Measurements from ENCODE around the gene GMDS.

GMDS gene

GRCh38 chr6:1631251-1631650 lies 614.2 kb downstream of the GMDS start:
- Histone ChIP-seq H3K4me1 (ENCODE audit: control extremely low read depth in 1 of 4, control insufficient read depth in 4 of 4, insufficient read depth in 4 of 4, low read length in 3 of 4) (no peaks in the 10 kb centered on the region), H3K36me3 (ENCODE audit: control insufficient read depth in 4 of 4, insufficient read depth in 4 of 4, low read length in 3 of 4) (peaks cover 0 to 3% (median 0%) of the 10 kb centered on the region in 4 experiments), H3K9me3 (ENCODE audit: control extremely low read depth in 1 of 5, control insufficient read depth in 4 of 5, insufficient read depth in 2 of 5, low read depth in 1 of 5, low read length in 4 of 5) (no peaks in the 10 kb centered on the region), H3K27me3 (replicated peaks in 2 of 5; ENCODE audit: control insufficient read depth in 4 of 5, insufficient read depth in 5 of 5, low read length in 4 of 5) (peaks cover 13 to 40% (median 22%) of the 10 kb centered on the region in 5 experiments), H3K4me3 (ENCODE audit: control insufficient read depth in 1 of 7, extremely low read depth in 1 of 7, insufficient read depth in 4 of 7, low read depth in 2 of 7, low read length in 6 of 7) (no peak overlapping the region), H3K27ac (ENCODE audit: insufficient read depth in 1 of 2, low read depth in 1 of 2, low read length in 2 of 2, poor library complexity in 1 of 2, severe bottlenecking in 2 of 2) (no peak overlapping the region)
- DNase-seq: no peak
- no CpG with 5 or more reads among the region's 4 CpGs for WGBS (ENCODE audit: insufficient coverage)
- ChIA-PET CTCF (no interaction called here), POLR2A (interaction anchor here (0.6 kb wide), 2 partner anchors 14 to 22 kb away, joined by 3 read pairs; no protein-coding TSS in a partner anchor)

GRCh38 chr6:1630771-1631217 lies 614.6 kb downstream of the GMDS start:
- POLR2A ChIA-PET: interaction anchor here (0.6 kb wide), 2 partner anchors 15 to 22 kb away, joined by 3 read pairs; no protein-coding TSS in a partner anchor
- Histone ChIP-seq H3K27ac (ENCODE audit: insufficient read depth in 1 of 2, low read depth in 1 of 2, low read length in 2 of 2, poor library complexity in 1 of 2, severe bottlenecking in 2 of 2) (no peak overlapping the region), H3K27me3 (replicated peaks in 2 of 5; ENCODE audit: control insufficient read depth in 4 of 5, insufficient read depth in 5 of 5, low read length in 4 of 5) (peaks cover 15 to 44% (median 26%) of the 10 kb centered on the region in 5 experiments), H3K36me3 (ENCODE audit: control insufficient read depth in 4 of 4, insufficient read depth in 4 of 4, low read length in 3 of 4) (peaks cover 0 to 3% (median 0%) of the 10 kb centered on the region in 4 experiments), H3K4me1 (ENCODE audit: control extremely low read depth in 1 of 4, control insufficient read depth in 4 of 4, insufficient read depth in 4 of 4, low read length in 3 of 4) (no peaks in the 10 kb centered on the region), H3K9me3 (ENCODE audit: control extremely low read depth in 1 of 5, control insufficient read depth in 4 of 5, insufficient read depth in 2 of 5, low read depth in 1 of 5, low read length in 4 of 5) (no peaks in the 10 kb centered on the region), H3K4me3 (ENCODE audit: control insufficient read depth in 1 of 7, extremely low read depth in 1 of 7, insufficient read depth in 4 of 7, low read depth in 2 of 7, low read length in 6 of 7) (no peak overlapping the region)
- 96% methylated on average over 6 of the region's 11 CpGs for WGBS (ENCODE audit: insufficient coverage)
- CTCF ChIA-PET: no interaction called here
- no peak for DNase-seq

GRCh38 chr6:1630212-1630770 lies 615.1 kb downstream of the GMDS start:
- H3K27me3 ChIP-seq (replicated peaks in 2 of 5; ENCODE audit: control insufficient read depth in 4 of 5, insufficient read depth in 5 of 5, low read length in 4 of 5): peaks cover 19 to 49% (median 31%) of the 10 kb centered on the region in 5 experiments
- POLR2A ChIA-PET: interaction anchor here (0.6 kb wide), 2 partner anchors 15 to 21 kb away, joined by 3 read pairs; no protein-coding TSS in a partner anchor
- H3K27ac ChIP-seq (ENCODE audit: insufficient read depth in 1 of 2, low read depth in 1 of 2, low read length in 2 of 2, poor library complexity in 1 of 2, severe bottlenecking in 2 of 2): no peak overlapping the region
- peaks cover 0 to 4% (median 3%) of the 10 kb centered on the region in 4 experiments for H3K4me1 ChIP-seq (ENCODE audit: control extremely low read depth in 1 of 4, control insufficient read depth in 4 of 4, insufficient read depth in 4 of 4, low read length in 3 of 4)
- no peaks in the 10 kb centered on the region for H3K9me3 ChIP-seq (ENCODE audit: control extremely low read depth in 1 of 5, control insufficient read depth in 4 of 5, insufficient read depth in 2 of 5, low read depth in 1 of 5, low read length in 4 of 5)
- peaks cover 0 to 3% (median 0%) of the 10 kb centered on the region in 4 experiments for H3K36me3 ChIP-seq (ENCODE audit: control insufficient read depth in 4 of 4, insufficient read depth in 4 of 4, low read length in 3 of 4)
- H3K4me3 ChIP-seq (ENCODE audit: control insufficient read depth in 1 of 7, extremely low read depth in 1 of 7, insufficient read depth in 4 of 7, low read depth in 2 of 7, low read length in 6 of 7): no peak overlapping the region
- WGBS (ENCODE audit: insufficient coverage): 91% methylated on average over 10 of the region's 10 CpGs
- CTCF ChIA-PET: no interaction called here
- DNase-seq: no peak

DNA sequence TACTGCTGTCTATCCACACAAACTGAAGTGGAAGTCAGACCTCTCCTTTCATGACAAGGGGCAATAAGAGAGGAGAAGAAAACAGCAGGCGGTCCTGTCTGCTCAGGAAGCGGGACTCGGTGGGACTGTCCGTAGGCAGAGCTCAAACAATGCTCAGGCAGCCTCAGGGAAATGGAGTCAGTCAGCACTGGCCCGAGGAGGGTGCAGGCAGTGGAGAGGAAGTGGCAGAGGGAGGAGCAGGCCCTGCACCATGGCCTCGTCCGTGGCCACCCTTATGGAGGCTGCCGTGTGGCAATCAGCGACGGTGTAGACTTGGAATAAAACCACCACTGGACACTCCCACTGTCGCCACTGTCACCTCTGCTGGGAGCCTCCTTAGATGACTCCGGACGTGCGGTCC lies 616.1 kb downstream of the GMDS start:
- 97% methylated on average over 13 of the region's 14 CpGs for WGBS (ENCODE audit: insufficient coverage)
- POLR2A ChIA-PET: no interaction called here

GRCh38 chr6:1627827-1628560 lies 617.4 kb downstream of the GMDS start:
- ChIA-PET POLR2A (no interaction called here), CTCF (interaction anchor here (1.1 to 4.3 kb wide), 4 partner anchors 13 to 20 kb away, joined by 3 to 23 read pairs (median 4); no protein-coding TSS in a partner anchor)

More for the DNA sequence above, 616.1 kb downstream of the GMDS start:
- no peak overlapping the region for H3K27ac ChIP-seq (ENCODE audit: insufficient read depth in 1 of 2, low read depth in 1 of 2, low read length in 2 of 2, poor library complexity in 1 of 2, severe bottlenecking in 2 of 2)
- DNase-seq: no peak
- CTCF ChIA-PET: interaction anchor here (1.1 to 4.3 kb wide), 4 partner anchors 15 to 475 kb away, joined by 3 to 23 read pairs (median 4); no protein-coding TSS in a partner anchor
- H3K36me3 ChIP-seq (ENCODE audit: control insufficient read depth in 4 of 4, insufficient read depth in 4 of 4, low read length in 3 of 4): peaks cover 0 to 3% (median 0%) of the 10 kb centered on the region in 4 experiments
- no peaks in the 10 kb centered on the region for H3K9me3 ChIP-seq (ENCODE audit: control extremely low read depth in 1 of 5, control insufficient read depth in 4 of 5, insufficient read depth in 2 of 5, low read depth in 1 of 5, low read length in 4 of 5)
- no peak overlapping the region for H3K4me3 ChIP-seq (ENCODE audit: control insufficient read depth in 1 of 7, extremely low read depth in 1 of 7, insufficient read depth in 4 of 7, low read depth in 2 of 7, low read length in 6 of 7)
- H3K27me3 ChIP-seq (replicated peaks in 2 of 5; ENCODE audit: control insufficient read depth in 4 of 5, insufficient read depth in 5 of 5, low read length in 4 of 5): peaks cover 26 to 59% (median 37%) of the 10 kb centered on the region in 5 experiments
- H3K4me1 ChIP-seq (ENCODE audit: control extremely low read depth in 1 of 4, control insufficient read depth in 4 of 4, insufficient read depth in 4 of 4, low read length in 3 of 4): peaks cover 0 to 14% (median 13%) of the 10 kb centered on the region in 4 experiments

GRCh38 chr6:1626481-1626880 lies 618.9 kb downstream of the GMDS start:
- DNase-seq: peak in 1 of 3 donors; percentile 21
- WGBS (ENCODE audit: insufficient coverage): 17% methylated on average over 1 of the region's 4 CpGs
- Histone ChIP-seq H3K27ac (ENCODE audit: insufficient read depth in 1 of 2, low read depth in 1 of 2, low read length in 2 of 2, poor library complexity in 1 of 2, severe bottlenecking in 2 of 2) (no peak overlapping the region), H3K27me3 (replicated peaks in 2 of 5; ENCODE audit: control insufficient read depth in 4 of 5, insufficient read depth in 5 of 5, low read length in 4 of 5) (peaks cover 32 to 87% (median 53%) of the 10 kb centered on the region in 5 experiments), H3K36me3 (ENCODE audit: control insufficient read depth in 4 of 4, insufficient read depth in 4 of 4, low read length in 3 of 4) (peaks cover 0 to 21% (median 3%) of the 10 kb centered on the region in 4 experiments), H3K9me3 (ENCODE audit: control extremely low read depth in 1 of 5, control insufficient read depth in 4 of 5, insufficient read depth in 2 of 5, low read depth in 1 of 5, low read length in 4 of 5) (peaks cover 0 to 1% (median 0%) of the 10 kb centered on the region in 5 experiments), H3K4me3 (ENCODE audit: control insufficient read depth in 1 of 7, extremely low read depth in 1 of 7, insufficient read depth in 4 of 7, low read depth in 2 of 7, low read length in 6 of 7) (no peak overlapping the region), H3K4me1 (ENCODE audit: control extremely low read depth in 1 of 4, control insufficient read depth in 4 of 4, insufficient read depth in 4 of 4, low read length in 3 of 4) (peaks cover 0 to 17% (median 16%) of the 10 kb centered on the region in 4 experiments)
- ChIA-PET CTCF (interaction anchor here (0.8 to 4.3 kb wide), 4 partner anchors 13 to 727 kb away, joined by 3 to 23 read pairs (median 4); no protein-coding TSS in a partner anchor), POLR2A (interaction anchor here (0.6 kb wide), 1 partner anchor 13 kb away, joined by 4 read pairs; no protein-coding TSS in a partner anchor)

More at GRCh38 chr6:1627827-1628560, 617.4 kb downstream of the GMDS start:
- Histone ChIP-seq H3K4me1 (ENCODE audit: control extremely low read depth in 1 of 4, control insufficient read depth in 4 of 4, insufficient read depth in 4 of 4, low read length in 3 of 4) (peaks cover 0 to 17% (median 16%) of the 10 kb centered on the region in 4 experiments), H3K9me3 (ENCODE audit: control extremely low read depth in 1 of 5, control insufficient read depth in 4 of 5, insufficient read depth in 2 of 5, low read depth in 1 of 5, low read length in 4 of 5) (no peaks in the 10 kb centered on the region), H3K27me3 (replicated peaks in 2 of 5; ENCODE audit: control insufficient read depth in 4 of 5, insufficient read depth in 5 of 5, low read length in 4 of 5) (peaks cover 29 to 72% (median 43%) of the 10 kb centered on the region in 5 experiments), H3K27ac (ENCODE audit: insufficient read depth in 1 of 2, low read depth in 1 of 2, low read length in 2 of 2, poor library complexity in 1 of 2, severe bottlenecking in 2 of 2) (no peak overlapping the region), H3K4me3 (ENCODE audit: control insufficient read depth in 1 of 7, extremely low read depth in 1 of 7, insufficient read depth in 4 of 7, low read depth in 2 of 7, low read length in 6 of 7) (no peak overlapping the region), H3K36me3 (ENCODE audit: control insufficient read depth in 4 of 4, insufficient read depth in 4 of 4, low read length in 3 of 4) (peaks cover 0 to 10% (median 0%) of the 10 kb centered on the region in 4 experiments)
- DNase-seq: no peak
- WGBS (ENCODE audit: insufficient coverage): 93% methylated on average over 9 of the region's 10 CpGs

Data from common myeloid progenitor, CD34-positive (primary cell).